ENCODE results near the gene UACA. TPM values are rescaled to one million over a fixed set of nuclear protein-coding genes. Genes with fewer than 3 reads are reported as not detected.

Gene UACA
- total and polyA plus RNA-seq, 2 of the 8 experiments (the other 6 are each of a cell fraction or from before 2014, with no cell fraction given) = 28.6 to 38.9 TPM

DNA sequence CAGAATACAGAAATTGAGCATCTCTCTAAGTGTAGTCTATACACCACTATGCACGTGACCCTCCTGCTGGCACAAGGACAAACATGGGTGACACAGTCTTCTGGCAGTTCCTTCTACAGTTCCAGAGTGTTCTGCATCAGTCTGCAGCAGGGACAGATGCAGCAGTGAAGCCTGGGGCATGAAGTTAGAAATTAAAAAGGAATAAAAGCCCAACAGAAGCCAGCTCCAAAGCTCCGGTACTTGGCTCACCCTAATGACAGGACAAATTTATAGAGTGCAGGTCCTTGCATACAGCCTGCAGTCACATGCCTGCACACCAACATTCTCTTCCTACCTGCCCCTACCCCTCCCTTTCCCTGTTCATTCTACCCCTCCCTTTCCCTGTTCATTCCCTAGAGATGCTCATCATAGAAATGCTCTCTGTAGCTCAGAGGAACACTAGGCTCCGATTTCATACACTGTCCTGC is 15.0 kb downstream of the UACA start:
- CTCF ChIA-PET (ENCODE audit: partially characterized antibody) = no interaction called here
- POLR2A ChIA-PET (ENCODE audit: partially characterized antibody) = no interaction called here

More for the DNA sequence above, 15.0 kb downstream of the UACA start:
- H3K4me2 ChIP-seq (ENCODE audit: insufficient read depth in 1 of 2, low read depth in 2 of 2, low read length in 2 of 2) = no peak overlapping the region
- H3K14ac ChIP-seq (ENCODE audit: insufficient read length) = no peak overlapping the region
- no peak overlapping the region for H3K9ac ChIP-seq (replicated peaks in 1 of 4; ENCODE audit: extremely low read depth in 1 of 4, low read depth in 3 of 4, low read length in 3 of 4)
- no peaks in the 10 kb centered on the region for H3K36me3 ChIP-seq (ENCODE audit: control insufficient read depth in 2 of 4, insufficient read depth in 4 of 4, low read length in 3 of 4)
- no peaks in the 10 kb centered on the region for H3K4me1 ChIP-seq (replicated peaks in 1 of 4; ENCODE audit: control insufficient read depth in 3 of 4, insufficient read depth in 4 of 4, low read length in 3 of 4)
- no peak overlapping the region for H2BK5ac ChIP-seq (ENCODE audit: low read depth, low read length)
- no peak overlapping the region for H4K8ac ChIP-seq (ENCODE audit: extremely low read depth, insufficient read depth, low read length)
- H3K23me2 ChIP-seq (ENCODE audit: low read depth, low read length) = no peaks in the 10 kb centered on the region
- H3K4ac ChIP-seq (replicated peaks; ENCODE audit: insufficient read length, low read depth, low read length) = no peak overlapping the region
- H3K56ac ChIP-seq (replicated peaks; ENCODE audit: insufficient read length, low read depth, low read length) = no peak overlapping the region
- DNase-seq (ENCODE audit: low read depth in 1 of 2, low spot score in 2 of 2) = no peak
- no peak overlapping the region for H2BK12ac ChIP-seq (ENCODE audit: low read depth, low read length)
- no peak overlapping the region for H3K23ac ChIP-seq (ENCODE audit: insufficient read length)
- no peak overlapping the region for H2BK15ac ChIP-seq (ENCODE audit: low read length)
- no peak overlapping the region for H4K5ac ChIP-seq (ENCODE audit: insufficient read length, low read depth, low read length)
- H3K27me3 ChIP-seq (replicated peaks in 1 of 4; ENCODE audit: control insufficient read depth in 3 of 4, extremely low read depth in 1 of 4, insufficient read depth in 3 of 4, low read length in 3 of 4) = no peaks in the 10 kb centered on the region
- 92% methylated on average over 3 of the region's 3 CpGs; no CpG with 5 or more reads in 1 of the 2 experiments for WGBS, 2 experiments (ENCODE audit: extremely low coverage in 1 of 2, insufficient coverage in 1 of 2, insufficient read length in 1 of 2, insufficient replicate concordance in 2 of 2, low coverage in 1 of 2, low lambda C conversion rate in 2 of 2, missing lambda C conversion rate in 1 of 2)
- no peak overlapping the region for H3K4me3 ChIP-seq (ENCODE audit: extremely low read depth in 1 of 4, insufficient read depth in 2 of 4, low read depth in 3 of 4, low read length in 4 of 4)
- H2AFZ ChIP-seq (ENCODE audit: low read length) = no peak overlapping the region
- no peak overlapping the region for H2BK20ac ChIP-seq (ENCODE audit: low read length)
- peak overlapping the region; percentile 1; the same call in 1 of the 2 replicates for H2AK5ac ChIP-seq (ENCODE audit: low read depth, low read length)
- H3K79me2 ChIP-seq (ENCODE audit: control insufficient read depth in 1 of 2, insufficient read depth in 2 of 2, low read length in 2 of 2) = peaks cover 0 to 5% of the 10 kb centered on the region in 2 experiments; a peak in 1 of 4 replicates
- H3K9me3 ChIP-seq (ENCODE audit: insufficient read depth in 2 of 2, low read depth in 1 of 2, low read length in 1 of 2) = no peaks in the 10 kb centered on the region
- H2BK120ac ChIP-seq (replicated peaks; ENCODE audit: low read depth, low read length) = no peak overlapping the region
- H3K27ac ChIP-seq (ENCODE audit: low read depth, low read length) = no peak overlapping the region
- TF ChIP-seq KDM1A (IDR thresholded peaks at IDR 0.05; ENCODE audit: borderline replicate concordance, low read length) (no peak), CREB1 (IDR thresholded peaks at IDR 0.05) (no peak), EGR1 (IDR thresholded peaks at IDR 0.05; ENCODE audit: borderline replicate concordance, low read depth, low read length) (no peak), CTCF (IDR thresholded peaks at IDR 0.05; ENCODE audit: control extremely low read depth in 1 of 3, insufficient read depth in 1 of 3, low read depth in 1 of 3, low read length in 3 of 3) (no peak), HDAC6 (IDR thresholded peaks at IDR 0.05; ENCODE audit: low read depth, low read length) (no peak), TAF7 (optimal IDR thresholded peaks at IDR 0.05; ENCODE audit: borderline replicate concordance, low read depth, low read length) (no peak), CBX5 (IDR thresholded peaks at IDR 0.05; ENCODE audit: low read depth, low read length) (no peak), NANOG (IDR thresholded peaks at IDR 0.05; ENCODE audit: insufficient read depth, low read depth, low read length, poor library complexity, severe bottlenecking) (no peak), SIRT6 (IDR thresholded peaks at IDR 0.05; ENCODE audit: low read length) (no peak)
- H3K18ac ChIP-seq (ENCODE audit: extremely low read depth, low read length) = no peak overlapping the region
- H4K91ac ChIP-seq (replicated peaks; ENCODE audit: insufficient read length, low read length) = no peak overlapping the region
- no peaks in the 10 kb centered on the region for H4K20me1 ChIP-seq (replicated peaks in 1 of 2; ENCODE audit: control insufficient read depth in 1 of 2, insufficient read depth in 2 of 2, low read length in 2 of 2)
- no peak for FAIRE-seq
- no peaks in the 10 kb centered on the region for H3K79me1 ChIP-seq (ENCODE audit: low read depth, low read length)
